Ecto neural progenitor cell (in vitro differentiated cells): Measurements from ENCODE around the gene TMEM175.

ENCODE experiments used
- DNase-seq: peaks from one replicate; pipeline ENCODE4 v3.0.0-alpha.2; 2018; ENCODE audit warnings: low spot score

The TMEM175 gene

DNA sequence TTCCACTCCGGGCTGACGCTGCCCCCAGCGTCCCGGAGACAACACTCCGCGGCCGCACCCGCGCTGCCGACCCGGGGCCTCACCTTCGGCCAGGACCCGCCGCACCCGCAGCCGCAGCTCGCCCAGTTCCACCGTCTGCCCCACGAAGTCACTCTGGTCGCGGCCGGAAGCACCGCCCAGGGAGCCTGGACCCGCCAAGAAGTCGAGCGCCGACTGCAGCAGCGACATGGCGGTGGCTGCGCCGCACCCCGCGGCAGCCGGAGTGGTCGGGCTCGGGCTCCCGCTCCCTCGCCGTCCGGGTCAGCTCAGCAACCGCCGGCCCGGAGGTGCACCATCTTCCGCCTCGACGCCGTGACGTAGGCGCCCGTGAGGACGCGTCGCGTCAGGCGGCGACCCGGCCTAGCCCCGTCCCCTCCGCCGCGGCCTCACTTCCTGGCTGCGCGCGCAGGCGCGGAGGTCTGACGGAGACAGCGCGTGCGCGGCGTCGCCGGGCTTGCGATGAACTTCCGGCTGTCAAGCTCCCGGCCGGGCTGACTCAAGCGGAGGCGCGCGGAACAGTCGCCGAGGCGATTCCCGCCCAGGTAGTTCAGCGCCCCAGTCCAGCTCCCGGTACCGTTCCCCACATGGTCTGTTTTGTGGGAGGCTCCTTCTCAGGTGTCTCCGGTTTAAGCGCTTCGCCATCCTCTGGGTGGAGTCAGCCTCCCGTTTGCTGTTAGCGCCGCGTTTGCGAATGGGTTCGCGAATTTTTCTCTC lies at the start of gene TMEM175, which contains the start of gene GAK:
Gene TMEM175 (plus strand): TSS at position 501 of the 753 bp plus-strand sequence. CDS start 15,280 bp downstream, outside the sequence.
Gene GAK (minus strand): TSS at position 357 of the 753 bp plus-strand sequence. CDS start 129 bp downstream, at position 228.
- peak; percentile 98 for DNase-seq

GRCh38 chr4:882646-883045 lies 49.6 kb upstream of the TMEM175 start:
- DNase-seq: no peak

DNA sequence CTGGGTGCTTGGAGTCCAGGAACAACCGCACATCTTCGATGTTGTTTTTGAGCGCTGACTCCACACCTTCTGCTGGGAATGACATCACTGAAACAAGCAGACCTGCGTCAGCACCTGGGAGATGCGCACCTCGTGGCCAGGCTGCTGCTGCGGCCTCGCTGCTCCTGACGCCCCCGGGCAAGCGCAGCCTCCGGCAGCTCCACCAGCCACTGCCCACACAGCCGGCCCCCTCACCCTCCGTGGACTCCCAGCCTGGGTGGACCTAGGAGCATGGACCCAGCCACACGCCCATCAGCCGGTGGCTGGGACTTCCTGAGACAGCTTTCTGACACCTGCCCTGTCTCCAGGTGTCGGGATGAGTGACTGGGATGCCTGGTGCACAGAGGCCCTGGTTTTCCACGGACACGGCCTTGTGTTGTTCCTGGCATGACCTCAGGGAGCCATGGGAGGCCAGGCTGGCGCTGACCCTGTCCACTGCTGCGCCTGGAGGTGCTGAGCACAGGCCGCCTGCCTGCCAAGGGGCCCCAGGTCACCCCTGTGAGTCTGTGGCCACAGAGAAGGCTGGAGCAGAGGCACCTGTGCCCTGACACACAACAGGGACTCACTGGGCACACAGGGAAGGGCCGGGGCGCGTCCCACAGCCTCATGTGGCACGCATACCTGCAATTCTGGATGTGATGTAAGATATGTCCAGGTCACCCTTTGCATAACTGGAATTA lies 48.7 kb upstream of the TMEM175 start:
- DNase-seq: no peak

DNA sequence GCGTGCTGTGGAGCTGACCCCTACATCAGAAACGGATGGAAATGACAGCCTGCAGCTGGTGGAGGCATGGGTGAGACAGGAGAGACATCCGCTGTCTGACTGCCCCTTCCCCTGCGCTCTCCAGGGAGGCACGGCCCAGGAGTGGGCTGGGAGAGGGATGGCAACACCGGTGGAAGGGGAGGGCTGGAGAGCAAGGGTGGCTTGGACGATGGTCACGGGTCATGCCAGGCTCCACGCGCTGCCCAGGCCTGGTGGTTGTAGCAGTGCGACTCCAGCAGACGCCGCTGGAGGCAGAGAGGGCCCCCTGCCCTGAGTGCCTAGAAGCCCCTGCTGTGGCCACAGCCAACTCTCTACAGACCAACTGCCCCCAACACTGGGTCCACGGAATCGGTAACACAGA lies 48.0 kb upstream of the TMEM175 start:
- no peak for DNase-seq

- DNase-seq: no peak
Observed at GRCh38 chr4:884896-885295, 47.4 kb upstream of the TMEM175 start.

GRCh38 chr4:885353-885752 lies 46.9 kb upstream of the TMEM175 start:
- no peak for DNase-seq

- DNase-seq: no peak
Observed at GRCh38 chr4:886244-886643, 46.0 kb upstream of the TMEM175 start.

DNA sequence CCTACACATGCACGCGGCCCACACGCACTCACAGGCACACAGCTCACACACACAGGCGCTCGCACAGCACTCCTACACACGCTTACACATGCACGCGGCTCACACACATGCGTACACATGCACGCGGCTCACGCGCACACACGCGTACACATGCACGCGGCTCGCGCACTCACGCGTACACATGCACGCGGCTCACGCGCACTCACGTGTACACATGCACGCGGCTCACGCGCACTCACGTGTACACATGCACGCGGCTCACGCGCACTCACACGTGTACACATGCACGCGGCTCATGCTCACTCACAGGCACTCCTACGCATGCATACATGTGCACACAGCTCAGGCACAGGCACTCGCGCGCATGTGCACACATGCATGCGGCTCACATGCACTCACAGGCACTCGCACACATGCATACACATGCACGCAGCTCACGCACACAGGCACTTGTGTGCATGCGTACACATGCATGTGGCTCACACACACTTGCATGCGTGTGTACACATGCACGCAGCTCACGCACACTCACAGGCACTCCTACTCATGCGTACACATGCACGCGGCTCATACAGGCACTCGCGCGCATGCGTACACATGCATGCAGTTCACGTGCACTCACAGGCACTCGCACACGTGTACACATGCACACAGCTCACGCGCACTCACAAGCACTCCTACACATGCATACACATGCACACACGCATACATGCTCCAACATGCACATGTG lies 45.1 kb upstream of the TMEM175 start:
- DNase-seq: no peak

- no peak for DNase-seq
Observed at GRCh38 chr4:888029-888428, 44.2 kb upstream of the TMEM175 start.

DNA sequence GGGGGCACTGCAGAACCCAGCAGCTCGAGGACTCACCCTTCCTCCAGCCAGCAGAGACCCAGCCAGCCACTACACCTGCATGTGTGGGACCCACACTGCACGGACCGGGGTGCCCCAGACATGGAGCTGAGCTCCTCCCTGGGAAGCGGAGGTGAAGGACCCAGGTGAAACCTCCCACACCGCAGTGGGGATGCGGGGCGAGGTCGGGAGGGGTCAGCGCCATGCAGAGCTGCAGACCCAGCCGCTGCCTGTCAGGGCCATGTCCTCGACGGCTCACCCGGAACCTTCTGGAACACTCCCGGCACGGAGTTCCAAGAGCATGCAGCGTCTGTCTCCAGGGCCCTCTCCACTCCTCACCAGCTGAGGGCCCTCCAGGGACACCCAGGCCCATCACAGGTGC lies 42.7 kb upstream of the TMEM175 start:
- no peak for DNase-seq

DNA sequence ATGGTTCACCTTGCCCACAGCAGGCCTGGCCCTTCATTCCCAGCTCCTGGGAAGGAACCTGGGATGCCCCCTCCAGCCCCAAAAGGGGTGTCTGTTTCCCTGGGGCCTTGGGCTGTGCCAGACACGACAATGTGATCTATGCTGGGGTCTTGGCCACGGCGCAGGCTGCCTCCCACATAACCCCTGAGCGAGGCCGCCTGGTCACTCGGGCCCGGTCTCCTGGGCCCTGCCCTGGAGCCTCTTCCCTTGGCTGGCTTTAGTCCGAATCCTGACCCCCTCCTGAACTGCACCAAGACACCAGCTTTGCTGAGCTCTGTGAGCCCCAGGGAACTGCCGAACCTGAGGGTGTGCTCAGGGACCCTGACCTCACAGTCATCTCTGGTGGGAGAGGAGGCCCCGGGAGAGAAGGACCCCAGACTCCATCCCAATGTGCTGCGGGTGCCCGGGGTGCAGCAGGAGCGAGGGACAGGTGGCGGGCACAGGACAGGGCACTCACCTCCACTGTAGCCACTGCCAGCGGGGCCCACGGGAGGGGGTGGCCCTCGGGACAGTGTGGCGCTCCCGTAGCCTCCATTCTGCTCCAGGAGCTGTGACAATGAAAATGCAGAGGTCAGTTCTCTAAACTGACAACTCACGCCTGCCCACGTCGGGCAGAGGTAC lies 42.1 kb upstream of the TMEM175 start:
- no peak for DNase-seq

DNA sequence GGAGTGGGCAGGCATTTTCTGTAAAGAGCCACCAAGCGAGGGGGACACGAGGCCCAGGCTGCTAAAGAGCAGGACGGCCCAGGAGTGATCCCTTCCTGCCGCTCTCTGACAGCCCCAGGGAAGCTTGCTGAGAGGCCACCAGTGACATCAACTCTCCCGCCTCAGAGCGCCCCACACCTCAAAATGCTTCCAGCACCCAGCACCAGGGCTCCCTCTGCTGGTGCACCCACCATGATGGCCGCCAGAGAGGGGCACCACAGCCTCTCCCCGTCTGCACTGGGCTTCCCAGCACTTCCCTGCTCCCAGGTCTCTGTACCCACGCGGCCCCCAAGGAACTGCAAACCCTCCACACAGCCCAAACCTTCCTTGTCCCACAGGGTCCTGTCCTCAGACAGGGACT lies 40.5 kb upstream of the TMEM175 start:
- DNase-seq: peak; percentile 63

GRCh38 chr4:892780-893179 lies 39.5 kb upstream of the TMEM175 start:
- DNase-seq: no peak

- DNase-seq: no peak
Observed at GRCh38 chr4:893276-893994, 38.8 kb upstream of the TMEM175 start.

GRCh38 chr4:893995-894705 lies 38.1 kb upstream of the TMEM175 start:
- no peak for DNase-seq

DNA sequence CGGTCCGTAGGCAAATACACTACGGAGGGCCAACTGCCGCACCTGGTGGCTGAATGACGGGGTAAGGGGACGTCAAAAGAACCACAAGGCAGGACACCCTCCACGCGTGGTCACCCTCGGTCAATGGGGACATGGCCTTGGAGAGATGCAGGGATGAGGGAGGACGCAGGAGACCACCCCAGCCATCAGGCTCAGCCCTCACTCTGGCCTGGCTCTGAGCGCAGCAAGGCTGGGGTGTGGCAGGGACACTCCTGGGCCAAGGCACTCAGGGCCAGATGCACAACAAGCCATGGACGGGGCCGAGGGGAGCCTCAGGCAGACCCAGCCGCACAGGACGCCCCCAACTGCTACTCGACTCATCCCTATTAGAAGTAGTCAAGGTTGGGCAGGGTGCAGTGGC lies 36.7 kb upstream of the TMEM175 start:
- DNase-seq: no peak

DNA sequence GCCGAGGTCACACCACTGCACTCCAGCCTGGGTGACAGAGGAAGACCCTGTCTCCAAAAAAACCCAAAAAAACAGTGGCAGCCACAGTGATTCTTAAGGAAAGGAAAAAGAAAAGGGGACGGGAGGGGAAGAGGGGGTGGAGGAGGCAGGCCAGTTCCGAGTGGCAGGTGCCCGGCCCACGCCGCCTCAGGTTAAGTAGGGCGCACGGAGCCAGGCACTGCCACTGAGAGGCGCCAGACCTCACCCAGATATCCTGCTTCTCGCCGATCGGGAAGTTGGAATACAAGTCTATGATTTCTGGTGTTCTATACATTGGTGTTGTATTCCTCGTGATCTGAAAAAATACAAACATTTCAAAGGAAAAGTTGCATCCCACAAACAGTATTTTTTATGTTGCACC lies 36.0 kb upstream of the TMEM175 start:
- DNase-seq: no peak

- no peak for DNase-seq
Observed at GRCh38 chr4:896630-897029, 35.6 kb upstream of the TMEM175 start.

GRCh38 chr4:898123-898522 lies 34.1 kb upstream of the TMEM175 start:
- no peak for DNase-seq

- no peak for DNase-seq
Observed at GRCh38 chr4:898869-899555, 33.2 kb upstream of the TMEM175 start.
